ENCODE data around the gene EXOC8.

Gene EXOC8

GRCh38 chr1:231337472-231338269, at the start of gene EXOC8:
Gene EXOC8, minus strand, starts transcription at chr1:231337852. Its CDS starts 107 bp downstream, at chr1:231337745.
- peak; percentile 98 for DNase-seq

GRCh38 chr1:231386466-231386865, 48.8 kb upstream of the EXOC8 start:
- no peak for DNase-seq

GRCh38 chr1:231385416-231385748, 47.7 kb upstream of the EXOC8 start:
- DNase-seq, result no peak

- no peak for DNase-seq
Measured at GRCh38 chr1:231384696-231385415, 47.2 kb upstream of the EXOC8 start.

GRCh38 chr1:231383159-231383860, 45.7 kb upstream of the EXOC8 start:
- no peak for DNase-seq

- no peak for DNase-seq
Measured at GRCh38 chr1:231382426-231382825, 44.8 kb upstream of the EXOC8 start.

- DNase-seq, result no peak
Measured at GRCh38 chr1:231381729-231382128, 44.1 kb upstream of the EXOC8 start.

GRCh38 chr1:231376875-231377549, 39.4 kb upstream of the EXOC8 start:
- no peak for DNase-seq

- no peak for DNase-seq
Measured at GRCh38 chr1:231376101-231376500, 38.4 kb upstream of the EXOC8 start.

GRCh38 chr1:231374394-231374793, 36.7 kb upstream of the EXOC8 start:
- DNase-seq, result no peak

GRCh38 chr1:231372501-231372900, 34.8 kb upstream of the EXOC8 start:
- DNase-seq, result no peak

- no peak for DNase-seq
Measured at GRCh38 chr1:231369282-231369681, 31.6 kb upstream of the EXOC8 start.

- DNase-seq, result no peak
Measured at GRCh38 chr1:231364192-231364591, 26.5 kb upstream of the EXOC8 start.

- DNase-seq, result no peak
Measured at GRCh38 chr1:231363624-231364023, 26.0 kb upstream of the EXOC8 start.

- no peak for DNase-seq
Measured at GRCh38 chr1:231362325-231362724, 24.7 kb upstream of the EXOC8 start.

- DNase-seq, result no peak
Measured at GRCh38 chr1:231359113-231359512, 21.5 kb upstream of the EXOC8 start.

- no peak for DNase-seq
Measured at GRCh38 chr1:231357831-231358354, 20.2 kb upstream of the EXOC8 start.

- no peak for DNase-seq
Measured at GRCh38 chr1:231357187-231357772, 19.6 kb upstream of the EXOC8 start.

- no peak for DNase-seq
Measured at GRCh38 chr1:231355171-231355570, 17.5 kb upstream of the EXOC8 start.

- DNase-seq, result no peak
Measured at GRCh38 chr1:231354330-231355020, 16.8 kb upstream of the EXOC8 start.

- DNase-seq, result no peak
Measured at GRCh38 chr1:231353086-231353485, 15.4 kb upstream of the EXOC8 start.

- DNase-seq, result no peak
Measured at GRCh38 chr1:231351816-231352215, 14.2 kb upstream of the EXOC8 start.
